ENCODE results near the gene ALKBH7.
A peak's percentile ranks its signal among the peaks of the same experiment; 100 is the strongest.

ALKBH7 gene

DNA sequence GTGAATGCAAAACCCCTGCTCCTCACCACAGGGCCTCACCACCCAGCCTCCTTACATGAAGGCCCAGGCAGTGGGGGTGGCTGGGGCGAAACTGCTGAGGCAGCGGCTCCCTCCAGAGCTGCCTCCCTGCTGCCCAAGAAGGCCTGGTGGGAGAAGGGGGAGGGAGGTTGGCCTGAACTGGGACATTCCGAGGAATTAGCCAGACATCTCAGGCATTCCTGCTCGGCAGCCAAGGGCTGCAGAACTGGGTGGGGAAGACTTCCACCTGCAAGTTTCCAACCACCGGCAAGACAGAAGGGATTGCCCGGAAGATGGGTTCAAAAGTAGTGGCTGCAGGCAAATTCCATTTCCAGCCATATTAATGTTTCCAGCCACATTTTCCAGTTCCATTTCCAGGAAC is 5.4 kb downstream of the ALKBH7 start:
- no peak for DNase-seq (ENCODE audit: insufficient read length, low spot score)
- TF ChIP-seq, protein P1, sequence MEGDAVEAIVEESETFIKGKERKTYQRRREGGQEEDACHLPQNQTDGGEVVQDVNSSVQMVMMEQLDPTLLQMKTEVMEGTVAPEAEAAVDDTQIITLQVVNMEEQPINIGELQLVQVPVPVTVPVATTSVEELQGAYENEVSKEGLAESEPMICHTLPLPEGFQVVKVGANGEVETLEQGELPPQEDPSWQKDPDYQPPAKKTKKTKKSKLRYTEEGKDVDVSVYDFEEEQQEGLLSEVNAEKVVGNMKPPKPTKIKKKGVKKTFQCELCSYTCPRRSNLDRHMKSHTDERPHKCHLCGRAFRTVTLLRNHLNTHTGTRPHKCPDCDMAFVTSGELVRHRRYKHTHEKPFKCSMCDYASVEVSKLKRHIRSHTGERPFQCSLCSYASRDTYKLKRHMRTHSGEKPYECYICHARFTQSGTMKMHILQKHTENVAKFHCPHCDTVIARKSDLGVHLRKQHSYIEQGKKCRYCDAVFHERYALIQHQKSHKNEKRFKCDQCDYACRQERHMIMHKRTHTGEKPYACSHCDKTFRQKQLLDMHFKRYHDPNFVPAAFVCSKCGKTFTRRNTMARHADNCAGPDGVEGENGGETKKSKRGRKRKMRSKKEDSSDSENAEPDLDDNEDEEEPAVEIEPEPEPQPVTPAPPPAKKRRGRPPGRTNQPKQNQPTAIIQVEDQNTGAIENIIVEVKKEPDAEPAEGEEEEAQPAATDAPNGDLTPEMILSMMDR (IDR thresholded peaks at IDR 0.05; ENCODE audit: insufficient read depth, missing control alignments), result no peak
- no peak for FAIRE-seq

DNA sequence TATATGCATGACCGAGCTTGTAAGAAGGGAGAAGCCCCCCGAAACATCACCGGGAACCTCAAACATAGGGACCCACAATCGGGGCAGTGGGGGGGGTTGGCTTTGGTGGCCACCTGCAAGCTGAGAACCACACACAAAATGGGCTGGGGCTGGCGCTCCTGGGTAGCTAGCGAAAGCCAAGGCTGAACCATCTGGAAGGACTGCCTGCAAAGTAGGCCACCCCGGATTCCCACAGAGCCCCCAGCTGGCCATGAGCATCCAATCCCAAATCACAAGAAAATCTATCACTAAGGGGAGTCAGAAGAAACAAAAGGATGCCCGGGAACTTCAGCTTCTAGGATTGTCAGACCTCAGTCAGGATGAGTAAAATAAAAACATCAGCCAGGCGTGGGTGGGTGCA is 5.9 kb downstream of the ALKBH7 start:
- FAIRE-seq, result no peak
- TF ChIP-seq, protein P1 (IDR thresholded peaks at IDR 0.05; ENCODE audit: insufficient read depth, missing control alignments), result no peak
- no peak for DNase-seq (ENCODE audit: insufficient read length, low spot score)

DNA sequence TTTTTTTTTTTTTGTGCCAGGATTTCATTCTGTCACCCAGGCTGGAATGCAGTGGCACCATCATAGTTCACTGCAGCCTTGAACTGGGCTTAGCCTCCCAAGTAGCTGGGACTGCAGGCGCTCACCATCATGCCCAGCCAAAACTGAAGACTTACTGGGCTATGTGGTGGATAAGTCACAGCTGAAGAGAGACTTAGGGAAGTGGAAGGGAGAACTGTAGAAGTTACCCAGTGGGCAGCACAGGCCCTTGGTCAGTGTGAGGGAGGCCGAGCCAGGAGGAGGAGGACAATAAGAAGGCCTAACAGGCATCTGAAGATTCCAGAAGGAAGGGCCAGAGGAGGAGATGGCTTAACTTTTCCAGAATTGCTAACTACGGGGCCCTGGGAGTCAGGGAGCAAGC is 7.2 kb downstream of the ALKBH7 start:
- no peak for DNase-seq (ENCODE audit: insufficient read length, low spot score)
- TF ChIP-seq, protein P1 (IDR thresholded peaks at IDR 0.05; ENCODE audit: insufficient read depth, missing control alignments), result no peak
- FAIRE-seq, result no peak

- DNase-seq (ENCODE audit: insufficient read length, low spot score), result no peak
- TF ChIP-seq, protein P1 (IDR thresholded peaks at IDR 0.05; ENCODE audit: insufficient read depth, missing control alignments), result no peak
- FAIRE-seq, result no peak
Measured at GRCh38 chr19:6381030-6381750, 8.6 kb downstream of the ALKBH7 start.

DNA sequence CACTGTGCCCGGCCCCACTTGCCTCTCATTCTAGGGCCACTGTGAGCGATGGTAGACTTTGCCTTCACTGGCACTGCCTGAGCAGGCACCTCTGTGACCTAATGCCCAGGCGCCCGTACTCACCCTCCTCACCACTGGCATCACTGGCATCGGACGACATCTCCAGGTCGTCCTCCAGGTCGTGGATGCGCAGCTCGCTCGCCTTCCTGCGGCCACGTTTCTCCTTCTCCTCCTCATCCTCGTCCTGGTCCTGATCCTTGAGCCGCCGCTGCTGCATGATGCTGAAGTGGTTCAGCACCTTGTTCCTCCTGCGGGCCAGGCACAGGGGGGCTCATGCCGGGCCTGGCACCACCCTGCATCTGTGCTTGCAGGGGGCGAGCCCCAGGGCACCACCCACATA is 10.6 kb downstream of the ALKBH7 start:
- FAIRE-seq (no peak), DNase-seq (ENCODE audit: insufficient read length, low spot score) (peak; percentile 5)
- TF ChIP-seq, protein P1 (IDR thresholded peaks at IDR 0.05; ENCODE audit: insufficient read depth, missing control alignments), result no peak

- TF ChIP-seq, protein P1 (IDR thresholded peaks at IDR 0.05; ENCODE audit: insufficient read depth, missing control alignments), result no peak
- peak; percentile 12 for DNase-seq (ENCODE audit: insufficient read length, low spot score)
- no peak for FAIRE-seq
Measured at GRCh38 chr19:6384381-6384780, 11.8 kb downstream of the ALKBH7 start.

DNA sequence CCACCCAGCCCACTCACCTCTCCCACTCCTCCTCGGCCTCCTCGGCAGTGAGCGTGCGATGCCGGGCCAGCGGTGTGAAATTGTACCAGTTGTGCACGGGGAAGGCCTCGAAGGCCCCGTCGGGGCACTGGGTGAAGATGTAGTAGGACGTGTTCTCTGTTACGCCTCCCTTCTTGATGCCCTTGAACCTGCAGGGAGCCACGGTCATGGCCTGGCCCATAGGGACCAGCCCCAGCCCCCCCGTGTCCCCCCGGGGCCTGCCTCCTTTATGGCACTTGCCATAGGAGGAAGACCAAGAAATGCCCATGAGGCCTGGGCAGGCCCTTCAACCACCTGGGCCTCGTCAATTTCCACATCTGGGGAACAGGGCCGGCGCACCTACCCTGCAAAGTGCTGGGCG is 14.8 kb downstream of the ALKBH7 start:
- DNase-seq (ENCODE audit: insufficient read length, low spot score), result peak; percentile 8
- FAIRE-seq, result no peak
- TF ChIP-seq, protein P1 (IDR thresholded peaks at IDR 0.05; ENCODE audit: insufficient read depth, missing control alignments), result no peak
